GM23338 (cell line): ENCODE results near the gene GALNT14.

ENCODE experiments used
- CREB1 ChIP-seq: fragments of 250-450 bp; sonication (Bioruptor Pico); IDR thresholded peaks from 2 replicates; pipeline ENCODE4 v1.5.0; 2020; ENCODE audit warnings: low read depth, mild to moderate bottlenecking, moderate library complexity
- CTCF ChIP-seq, 2 experiments: fragments of 200-600 bp in 1 of 2; sonication (generic) in 1 of 2; conservative IDR thresholded peaks; 2 replicates each; pipeline versions ENCODE4 v1.5.1 to v1.6.1; 2016 to 2017; ENCODE audit warnings: antibody characterized with exemption in 2 of 2, low read depth in 2 of 2, mild to moderate bottlenecking in 2 of 2, moderate library complexity in 1 of 2
- EZH2 ChIP-seq: fragments of 200-600 bp; sonication (generic); IDR thresholded peaks from one replicate; pipeline ENCODE4 v1.8.0; 2017; ENCODE audit warnings: antibody characterized with exemption, mild to moderate bottlenecking, low read depth; ENCODE audit not compliant: unreplicated experiment
- EZH2phosphoT487 ChIP-seq: fragments of 200-600 bp; sonication (generic); IDR thresholded peaks from one replicate; pipeline ENCODE4 v1.8.1; 2018; ENCODE audit warnings: antibody characterized with exemption; ENCODE audit not compliant: unreplicated experiment
- JUNB ChIP-seq: IDR thresholded peaks from one replicate; pipeline ENCODE4 v1.6.1; 2016; ENCODE audit warnings: antibody characterized with exemption; ENCODE audit not compliant: unreplicated experiment
- NANOG ChIP-seq: IDR thresholded peaks from 2 replicates; pipeline ENCODE4 v1.6.1; 2016; ENCODE audit warnings: antibody characterized with exemption, borderline replicate concordance
- POLR2AphosphoS5 ChIP-seq: IDR thresholded peaks from 2 replicates; pipeline ENCODE4 v1.6.1; 2016; ENCODE audit warnings: antibody characterized with exemption, low read depth
- REST ChIP-seq: IDR thresholded peaks from one replicate; pipeline ENCODE4 v1.6.1; 2018; ENCODE audit warnings: antibody characterized with exemption; ENCODE audit not compliant: unreplicated experiment
- ZNF114 ChIP-seq: fragments of 250-450 bp; sonication (Bioruptor Pico); IDR thresholded peaks from 2 replicates; pipeline ENCODE4 v1.5.0; 2020; ENCODE audit warnings: mild to moderate bottlenecking, moderate library complexity
- ZNF462 ChIP-seq: fragments of 250-450 bp; sonication (Bioruptor Pico); IDR thresholded peaks from 2 replicates; pipeline ENCODE4 v1.5.0; 2020; ENCODE audit warnings: mild to moderate bottlenecking, moderate library complexity

- no peak for TF ChIP-seq EZH2phosphoT487
- no peak for TF ChIP-seq CTCF (conservative IDR thresholded peaks at IDR 0.05; ENCODE audit: low read depth in 2 of 2)
- TF ChIP-seq POLR2AphosphoS5 = no peak
- TF ChIP-seq ZNF462 (CRISPR knock-in tag) = no peak
- no peak for TF ChIP-seq CREB1 (CRISPR knock-in tag)
- no peak for TF ChIP-seq EZH2
- TF ChIP-seq REST = no peak
- TF ChIP-seq ZNF114 = no peak
- TF ChIP-seq JUNB = no peak
- TF ChIP-seq NANOG = no peak
Observed at GRCh38 chr2:31003749-31004148, 134.5 kb downstream of the GALNT14 start.
